ENCODE results near the gene TEAD4.

The TEAD4 gene

GRCh38 chr12:2939191-2939590 lies 20.0 kb upstream of the TEAD4 start:
- WGBS, result 95% methylated on average over 4 of the region's 5 CpGs
- H3K27ac ChIP-seq (ENCODE audit: low read depth, low read length), result no peak overlapping the region
- peaks cover 44% of the 10 kb centered on the region for H3K36me3 ChIP-seq (ENCODE audit: insufficient read depth, low read length)
- no peaks in the 10 kb centered on the region for H3K4me1 ChIP-seq (ENCODE audit: insufficient read depth, low read length)
- H3K27me3 ChIP-seq (ENCODE audit: insufficient read depth, low read length), result no peaks in the 10 kb centered on the region
- no peak overlapping the region for H3K9ac ChIP-seq (ENCODE audit: low read depth, low read length)
- no peaks in the 10 kb centered on the region for H3K9me3 ChIP-seq (ENCODE audit: insufficient read depth, low read depth, low read length)
- no peak overlapping the region for H3K4me3 ChIP-seq (ENCODE audit: low read length)

- WGBS, result 91% methylated on average over 10 of the region's 10 CpGs
- no peaks in the 10 kb centered on the region for H3K4me1 ChIP-seq (ENCODE audit: insufficient read depth, low read length)
- no peak overlapping the region for H3K27ac ChIP-seq (ENCODE audit: low read depth, low read length)
- H3K27me3 ChIP-seq (ENCODE audit: insufficient read depth, low read length), result no peaks in the 10 kb centered on the region
- no peak overlapping the region for H3K4me3 ChIP-seq (ENCODE audit: low read length)
- no peaks in the 10 kb centered on the region for H3K9me3 ChIP-seq (ENCODE audit: insufficient read depth, low read depth, low read length)
- peaks cover 33% of the 10 kb centered on the region for H3K36me3 ChIP-seq (ENCODE audit: insufficient read depth, low read length)
- no peak overlapping the region for H3K9ac ChIP-seq (ENCODE audit: low read depth, low read length)
Observed at GRCh38 chr12:2940564-2940963, 18.6 kb upstream of the TEAD4 start.

- Histone ChIP-seq H3K4me3 (ENCODE audit: low read length) (no peak overlapping the region), H3K4me1 (ENCODE audit: insufficient read depth, low read length) (no peaks in the 10 kb centered on the region), H3K9ac (ENCODE audit: low read depth, low read length) (no peak overlapping the region), H3K9me3 (ENCODE audit: insufficient read depth, low read depth, low read length) (no peaks in the 10 kb centered on the region), H3K36me3 (ENCODE audit: insufficient read depth, low read length) (peaks cover 33% of the 10 kb centered on the region), H3K27me3 (ENCODE audit: insufficient read depth, low read length) (no peaks in the 10 kb centered on the region), H3K27ac (ENCODE audit: low read depth, low read length) (no peak overlapping the region)
- 94% methylated on average over 8 of the region's 8 CpGs for WGBS
Observed at GRCh38 chr12:2941524-2941923, 17.7 kb upstream of the TEAD4 start.

- no peaks in the 10 kb centered on the region for H3K27me3 ChIP-seq (ENCODE audit: insufficient read depth, low read length)
- no peak overlapping the region for H3K27ac ChIP-seq (ENCODE audit: low read depth, low read length)
- peaks cover 14% of the 10 kb centered on the region for H3K36me3 ChIP-seq (ENCODE audit: insufficient read depth, low read length)
- WGBS, result 55% methylated on average over 24 of the region's 24 CpGs
- H3K9me3 ChIP-seq (ENCODE audit: insufficient read depth, low read depth, low read length), result no peaks in the 10 kb centered on the region
- H3K9ac ChIP-seq (ENCODE audit: low read depth, low read length), result no peak overlapping the region
- no peak overlapping the region for H3K4me3 ChIP-seq (ENCODE audit: low read length)
- H3K4me1 ChIP-seq (ENCODE audit: insufficient read depth, low read length), result no peaks in the 10 kb centered on the region
Observed at GRCh38 chr12:2944401-2945047, 14.7 kb upstream of the TEAD4 start.

- no peaks in the 10 kb centered on the region for H3K9me3 ChIP-seq (ENCODE audit: insufficient read depth, low read depth, low read length)
- H3K36me3 ChIP-seq (ENCODE audit: insufficient read depth, low read length), result no peaks in the 10 kb centered on the region
- H3K9ac ChIP-seq (ENCODE audit: low read depth, low read length), result no peak overlapping the region
- H3K27ac ChIP-seq (ENCODE audit: low read depth, low read length), result no peak overlapping the region
- H3K4me1 ChIP-seq (ENCODE audit: insufficient read depth, low read length), result no peaks in the 10 kb centered on the region
- 80% methylated on average over 4 of the region's 4 CpGs for WGBS
- H3K4me3 ChIP-seq (ENCODE audit: low read length), result no peak overlapping the region
- no peaks in the 10 kb centered on the region for H3K27me3 ChIP-seq (ENCODE audit: insufficient read depth, low read length)
Observed at GRCh38 chr12:2949411-2949810, 9.8 kb upstream of the TEAD4 start.

- WGBS, result 93% methylated on average over 1 of the region's 1 CpG
- H3K27me3 ChIP-seq (ENCODE audit: insufficient read depth, low read length), result peaks cover 7% of the 10 kb centered on the region
- H3K4me3 ChIP-seq (ENCODE audit: low read length), result no peak overlapping the region
- no peaks in the 10 kb centered on the region for H3K36me3 ChIP-seq (ENCODE audit: insufficient read depth, low read length)
- H3K9me3 ChIP-seq (ENCODE audit: insufficient read depth, low read depth, low read length), result no peaks in the 10 kb centered on the region
- H3K4me1 ChIP-seq (ENCODE audit: insufficient read depth, low read length), result peaks cover 8% of the 10 kb centered on the region
- no peak overlapping the region for H3K9ac ChIP-seq (ENCODE audit: low read depth, low read length)
- no peak overlapping the region for H3K27ac ChIP-seq (ENCODE audit: low read depth, low read length)
Observed at GRCh38 chr12:2955888-2956287, 3.3 kb upstream of the TEAD4 start.

- Histone ChIP-seq H3K27me3 (ENCODE audit: insufficient read depth, low read length) (peaks cover 13% of the 10 kb centered on the region), H3K27ac (ENCODE audit: low read depth, low read length) (peak overlapping the region; percentile 79), H3K9ac (ENCODE audit: low read depth, low read length) (peak overlapping the region; percentile 56)
Observed at GRCh38 chr12:2957816-2958431, 1.3 kb upstream of the TEAD4 start.

GRCh38 chr12:2958432-2959191 lies 585 bp upstream of the TEAD4 start:
- 1% methylated on average over 48 of the region's 48 CpGs for WGBS
- Histone ChIP-seq H3K9ac (ENCODE audit: low read depth, low read length) (peak overlapping the region; percentile 56), H3K4me3 (ENCODE audit: low read length) (peak overlapping the region; percentile 66), H3K9me3 (ENCODE audit: insufficient read depth, low read depth, low read length) (no peaks in the 10 kb centered on the region), H3K4me1 (ENCODE audit: insufficient read depth, low read length) (peaks cover 27% of the 10 kb centered on the region), H3K27ac (ENCODE audit: low read depth, low read length) (peak overlapping the region; percentile 79), H3K36me3 (ENCODE audit: insufficient read depth, low read length) (no peaks in the 10 kb centered on the region), H3K27me3 (ENCODE audit: insufficient read depth, low read length) (peaks cover 13% of the 10 kb centered on the region)

More at GRCh38 chr12:2957816-2958431, 1.3 kb upstream of the TEAD4 start:
- WGBS, result 85% methylated on average over 11 of the region's 11 CpGs
- Histone ChIP-seq H3K4me3 (ENCODE audit: low read length) (peak overlapping the region; percentile 66), H3K9me3 (ENCODE audit: insufficient read depth, low read depth, low read length) (no peaks in the 10 kb centered on the region), H3K4me1 (ENCODE audit: insufficient read depth, low read length) (peaks cover 20% of the 10 kb centered on the region), H3K36me3 (ENCODE audit: insufficient read depth, low read length) (no peaks in the 10 kb centered on the region)

GRCh38 chr12:2959505-2960389 lies 550 bp downstream of the TEAD4 start:
- Histone ChIP-seq H3K4me3 (ENCODE audit: low read length) (peak overlapping the region; percentile 66), H3K9ac (ENCODE audit: low read depth, low read length) (peak overlapping the region; percentile 96), H3K36me3 (ENCODE audit: insufficient read depth, low read length) (peaks cover 2% of the 10 kb centered on the region; the same call in 1 of the 2 replicates), H3K9me3 (ENCODE audit: insufficient read depth, low read depth, low read length) (no peaks in the 10 kb centered on the region), H3K27me3 (ENCODE audit: insufficient read depth, low read length) (peaks cover 13% of the 10 kb centered on the region), H3K4me1 (ENCODE audit: insufficient read depth, low read length) (peaks cover 36% of the 10 kb centered on the region), H3K27ac (ENCODE audit: low read depth, low read length) (peak overlapping the region; percentile 95; the same call in 1 of the 2 replicates)
- under 1% methylated on average over 104 of the region's 104 CpGs for WGBS

GRCh38 chr12:2960390-2960956 lies 1.3 kb downstream of the TEAD4 start:
- WGBS, result 2% methylated on average over 18 of the region's 18 CpGs
- H3K27ac ChIP-seq (ENCODE audit: low read depth, low read length), result no peak overlapping the region
- H3K4me3 ChIP-seq (ENCODE audit: low read length), result peak overlapping the region; percentile 66

More at GRCh38 chr12:2960390-2960956, 1.3 kb downstream of the TEAD4 start:
- Histone ChIP-seq H3K36me3 (ENCODE audit: insufficient read depth, low read length) (peaks cover 5% of the 10 kb centered on the region; the same call in 1 of the 2 replicates), H3K27me3 (ENCODE audit: insufficient read depth, low read length) (peaks cover 13% of the 10 kb centered on the region), H3K9ac (ENCODE audit: low read depth, low read length) (peak overlapping the region; percentile 96), H3K9me3 (ENCODE audit: insufficient read depth, low read depth, low read length) (no peaks in the 10 kb centered on the region), H3K4me1 (ENCODE audit: insufficient read depth, low read length) (peaks cover 38% of the 10 kb centered on the region)
